Endodermal cell (in vitro differentiated cells): Measurements from ENCODE around the gene NKAP. TPM values are rescaled to one million over a fixed set of nuclear protein-coding genes. Genes with fewer than 3 reads are reported as not detected.
A peak's percentile ranks its signal among the peaks of the same experiment; 100 is the strongest.

ENCODE experiments used
- DNase-seq: peaks from one replicate; pipeline ENCODE4 v3.0.0-alpha.2; 2017
- H3K27ac ChIP-seq: 2 replicates; pipeline ENCODE4 v1.5.1; 2013; ENCODE audit warnings: mild to moderate bottlenecking, low read depth, low read length, moderate library complexity
- H3K27me3 ChIP-seq: 2 replicates; pipeline ENCODE4 v1.6.1; 2013; ENCODE audit warnings: mild to moderate bottlenecking, low read length, moderate library complexity; ENCODE audit not compliant: insufficient read depth, control insufficient read depth, poor library complexity, severe bottlenecking
- H3K36me3 ChIP-seq: 2 replicates; pipeline ENCODE4 v1.7.0; 2013; ENCODE audit warnings: mild to moderate bottlenecking, low read length, moderate library complexity; ENCODE audit not compliant: control insufficient read depth, insufficient read depth
- H3K4me1 ChIP-seq: one replicate; pipeline ENCODE4 v1.7.0; 2013; ENCODE audit warnings: low read length; ENCODE audit not compliant: control insufficient read depth, insufficient read depth
- H3K4me3 ChIP-seq: 2 replicates; pipeline ENCODE4 v1.5.1; 2013; ENCODE audit warnings: mild to moderate bottlenecking, low read length, moderate library complexity
- H3K9ac ChIP-seq: 2 replicates; pipeline ENCODE4 v1.6.1; 2013; ENCODE audit warnings: mild to moderate bottlenecking, low read length, moderate library complexity; ENCODE audit not compliant: poor library complexity, severe bottlenecking; ENCODE audit errors: extremely low read depth
- H3K9me3 ChIP-seq: 2 replicates; pipeline ENCODE4 v1.6.1; 2013; ENCODE audit warnings: mild to moderate bottlenecking, low read length, moderate library complexity; ENCODE audit not compliant: control insufficient read depth
- H3K27ac Mint-ChIP-seq: 2 replicates; pipeline ENCODE4 v1.8.0; 2020; ENCODE audit warnings: mixed read lengths
- H3K27me3 Mint-ChIP-seq: 2 replicates; pipeline ENCODE4 v1.8.0; 2021; ENCODE audit warnings: mild to moderate bottlenecking, mixed read lengths; ENCODE audit not compliant: insufficient read depth
- H3K36me3 Mint-ChIP-seq: 2 replicates; pipeline ENCODE4 v1.8.0; 2020; ENCODE audit warnings: low read depth, mixed read lengths
- H3K4me1 Mint-ChIP-seq: 2 replicates; pipeline ENCODE4 v1.8.0; 2020; ENCODE audit warnings: mixed read lengths
- H3K4me3 Mint-ChIP-seq: 2 replicates; pipeline ENCODE4 v1.8.0; 2020; ENCODE audit warnings: mild to moderate bottlenecking, moderate library complexity, mixed read lengths
- H3K9me3 Mint-ChIP-seq: 2 replicates; pipeline ENCODE4 v1.8.0; 2020; ENCODE audit warnings: mild to moderate bottlenecking, mixed read lengths
- CTCF ChIP-seq: fragments of 200-600 bp; sonication (generic); conservative IDR thresholded peaks from 2 replicates; pipeline ENCODE4 v1.5.0; 2021; ENCODE audit warnings: antibody characterized with exemption, mild to moderate bottlenecking
- WGBS, 2 experiments: methylation state at CpG; one replicate each; pipeline versions ENCODE4 v1.1.5 to v1.1.7; 2013; ENCODE audit warnings: missing lambda C conversion rate in 2 of 2, mixed read lengths in 1 of 2; ENCODE audit not compliant: insufficient coverage in 1 of 2, insufficient read length in 1 of 2; 5-methylcytosine and 5-hydroxymethylcytosine counted together
- total RNA-seq, 2 donors: library from RNA; stranded (reverse); fragmentation: NEBNext Ultra II Directional in 1 of 2; extraction: Animal tissue kit (Norgen Biotek cat#: 25700) in 1 of 2; gene quantifications; 2 replicates in 1 of 2; 3 replicates in 1 of 2; pipeline ENCODE4 v1.2.1, GENCODE V29; 2021

The NKAP gene
- total RNA-seq, 2 donors from 2014 or later, result 7.7 to 10.8 TPM

GRCh38 chrX:119942831-119943184 lies 743 bp downstream of the NKAP start:
- peak overlapping the region; percentile 73 for H3K4me3 Mint-ChIP-seq
- H3K36me3 Mint-ChIP-seq, result peaks cover 2% of the 10 kb centered on the region
- no peaks in the 10 kb centered on the region for H3K4me1 Mint-ChIP-seq
- H3K27me3 Mint-ChIP-seq, result no peaks in the 10 kb centered on the region
- TF ChIP-seq CTCF, result no peak
- DNase-seq, result no peak
- peaks cover 43% of the 10 kb centered on the region for H3K9me3 Mint-ChIP-seq
- no peaks in the 10 kb centered on the region for H3K27me3 ChIP-seq
- 0% methylated on average over 1 to 13 of the region's 14 CpGs for WGBS, 2 experiments
- peak overlapping the region; percentile 72 for H3K9ac ChIP-seq
- H3K9me3 ChIP-seq, result no peaks in the 10 kb centered on the region
- H3K4me1 ChIP-seq, result no peaks in the 10 kb centered on the region
- peak overlapping the region; percentile 81 for H3K27ac ChIP-seq
- H3K36me3 ChIP-seq, result no peaks in the 10 kb centered on the region
- H3K27ac Mint-ChIP-seq, result peak overlapping the region; percentile 71
- peak overlapping the region; percentile 92 for H3K4me3 ChIP-seq

- DNase-seq, result no peak
- Histone ChIP-seq H3K27me3 (no peaks in the 10 kb centered on the region), H3K9me3 (no peaks in the 10 kb centered on the region), H3K4me1 (no peaks in the 10 kb centered on the region), H3K9ac (peak overlapping the region; percentile 72), H3K4me3 (peak overlapping the region; percentile 92), H3K36me3 (no peaks in the 10 kb centered on the region), H3K27ac (no peak overlapping the region)
- peak overlapping the region; percentile 73 for H3K4me3 Mint-ChIP-seq
- H3K27ac Mint-ChIP-seq, result peak overlapping the region; percentile 71
- no peak for TF ChIP-seq CTCF
- no peaks in the 10 kb centered on the region for H3K27me3 Mint-ChIP-seq
- peaks cover 45% of the 10 kb centered on the region for H3K9me3 Mint-ChIP-seq
- 70 to 73% methylated on average over 2 to 13 of the region's 13 CpGs for WGBS, 2 experiments
- no peaks in the 10 kb centered on the region for H3K4me1 Mint-ChIP-seq
- peaks cover 2% of the 10 kb centered on the region for H3K36me3 Mint-ChIP-seq
Observed at GRCh38 chrX:119942173-119942819, 1.3 kb downstream of the NKAP start.

- Histone ChIP-seq H3K4me3 (no peak overlapping the region), H3K4me1 (no peaks in the 10 kb centered on the region), H3K9me3 (no peaks in the 10 kb centered on the region), H3K27ac (no peak overlapping the region), H3K9ac (no peak overlapping the region), H3K36me3 (peaks cover 4% of the 10 kb centered on the region), H3K27me3 (no peaks in the 10 kb centered on the region)
- H3K4me3 Mint-ChIP-seq, result no peak overlapping the region
- no peak overlapping the region for H3K27ac Mint-ChIP-seq
- TF ChIP-seq CTCF, result no peak
- H3K4me1 Mint-ChIP-seq, result no peaks in the 10 kb centered on the region
- H3K27me3 Mint-ChIP-seq, result no peaks in the 10 kb centered on the region
- no peak for DNase-seq
- H3K36me3 Mint-ChIP-seq, result peaks cover 7% of the 10 kb centered on the region
- peaks cover 42% of the 10 kb centered on the region for H3K9me3 Mint-ChIP-seq
Observed at GRCh38 chrX:119941336-119941735, 2.2 kb downstream of the NKAP start.
